ENCODE measurements around the gene SEMA3D. TPM values are rescaled to one million over a fixed set of nuclear protein-coding genes. Genes with fewer than 3 reads are reported as not detected.

Gene SEMA3D
- polyA plus RNA-seq, 1 donor from 2014 or later, result 1.6 TPM

DNA sequence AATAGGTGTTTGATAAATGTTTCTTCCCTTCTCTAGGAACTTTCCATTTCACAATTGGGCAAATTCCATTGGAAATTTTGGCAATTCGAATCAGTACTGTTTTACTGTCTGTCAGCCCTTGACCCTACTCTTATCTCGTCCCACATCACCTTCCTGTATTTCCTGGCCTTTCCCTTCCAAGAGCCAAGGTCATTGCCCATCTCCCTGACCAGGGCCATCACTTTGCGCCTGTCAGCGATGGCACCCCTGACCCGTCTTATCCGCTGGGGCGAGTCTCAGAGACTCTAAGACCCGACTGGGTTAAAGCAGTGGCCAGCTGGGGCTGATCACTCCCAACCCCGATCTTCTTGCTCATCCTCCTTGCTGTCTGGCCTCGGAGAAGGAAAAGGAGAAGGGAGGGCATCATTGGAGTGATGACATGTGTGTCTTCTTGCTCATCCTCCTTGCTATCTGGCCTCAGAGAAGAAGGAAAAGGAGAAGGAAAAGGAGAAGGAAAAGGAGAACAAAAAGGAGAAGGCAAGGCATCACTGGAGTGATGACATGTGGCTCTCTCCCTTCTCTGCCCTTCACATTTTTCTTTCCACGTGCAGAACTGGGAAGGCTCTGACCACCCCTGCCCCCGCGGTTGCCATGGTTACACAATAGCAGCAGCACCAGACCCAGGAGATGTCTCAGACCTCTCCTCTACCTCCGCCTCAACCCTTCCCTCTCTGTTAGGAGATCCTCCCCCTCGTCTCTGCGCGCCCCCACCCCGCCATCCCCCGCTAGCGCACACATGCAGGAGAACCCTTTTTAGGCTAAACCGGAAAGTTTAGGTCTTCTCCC, 2.0 kb downstream of the SEMA3D start:
- Histone ChIP-seq H2AFZ (ENCODE audit: low read depth, low read length) (peak overlapping the region; percentile 25), H4K20me1 (ENCODE audit: insufficient read depth) (no peaks in the 10 kb centered on the region), H3K36me3 (ENCODE audit: insufficient read depth, low read length) (no peaks in the 10 kb centered on the region), H3K9ac (ENCODE audit: low read length) (peak overlapping the region; percentile 47), H3K9me2 (ENCODE audit: insufficient read depth, low read length) (no peaks in the 10 kb centered on the region), H3K9me3 (ENCODE audit: low read length) (no peaks in the 10 kb centered on the region), H3K4me2 (ENCODE audit: low read length) (peak overlapping the region; percentile 86), H3K79me2 (replicated peaks; ENCODE audit: insufficient read depth, low read length) (no peaks in the 10 kb centered on the region), H3K27ac (ENCODE audit: low read length) (no peak overlapping the region), H3K4me3 (ENCODE audit: low read length) (peak overlapping the region; percentile 80), H3F3A (ENCODE audit: insufficient read depth, low read length, poor library complexity, severe bottlenecking) (no peaks in the 10 kb centered on the region), H3K27me3 (ENCODE audit: insufficient read depth, low read depth, low read length) (peaks cover 36% of the 10 kb centered on the region)
- TF ChIP-seq, protein P1, sequence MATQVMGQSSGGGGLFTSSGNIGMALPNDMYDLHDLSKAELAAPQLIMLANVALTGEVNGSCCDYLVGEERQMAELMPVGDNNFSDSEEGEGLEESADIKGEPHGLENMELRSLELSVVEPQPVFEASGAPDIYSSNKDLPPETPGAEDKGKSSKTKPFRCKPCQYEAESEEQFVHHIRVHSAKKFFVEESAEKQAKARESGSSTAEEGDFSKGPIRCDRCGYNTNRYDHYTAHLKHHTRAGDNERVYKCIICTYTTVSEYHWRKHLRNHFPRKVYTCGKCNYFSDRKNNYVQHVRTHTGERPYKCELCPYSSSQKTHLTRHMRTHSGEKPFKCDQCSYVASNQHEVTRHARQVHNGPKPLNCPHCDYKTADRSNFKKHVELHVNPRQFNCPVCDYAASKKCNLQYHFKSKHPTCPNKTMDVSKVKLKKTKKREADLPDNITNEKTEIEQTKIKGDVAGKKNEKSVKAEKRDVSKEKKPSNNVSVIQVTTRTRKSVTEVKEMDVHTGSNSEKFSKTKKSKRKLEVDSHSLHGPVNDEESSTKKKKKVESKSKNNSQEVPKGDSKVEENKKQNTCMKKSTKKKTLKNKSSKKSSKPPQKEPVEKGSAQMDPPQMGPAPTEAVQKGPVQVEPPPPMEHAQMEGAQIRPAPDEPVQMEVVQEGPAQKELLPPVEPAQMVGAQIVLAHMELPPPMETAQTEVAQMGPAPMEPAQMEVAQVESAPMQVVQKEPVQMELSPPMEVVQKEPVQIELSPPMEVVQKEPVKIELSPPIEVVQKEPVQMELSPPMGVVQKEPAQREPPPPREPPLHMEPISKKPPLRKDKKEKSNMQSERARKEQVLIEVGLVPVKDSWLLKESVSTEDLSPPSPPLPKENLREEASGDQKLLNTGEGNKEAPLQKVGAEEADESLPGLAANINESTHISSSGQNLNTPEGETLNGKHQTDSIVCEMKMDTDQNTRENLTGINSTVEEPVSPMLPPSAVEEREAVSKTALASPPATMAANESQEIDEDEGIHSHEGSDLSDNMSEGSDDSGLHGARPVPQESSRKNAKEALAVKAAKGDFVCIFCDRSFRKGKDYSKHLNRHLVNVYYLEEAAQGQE (IDR thresholded peaks at IDR 0.05; ENCODE audit: borderline replicate concordance), result no peak
- TF ChIP-seq MXI1 (conservative IDR thresholded peaks at IDR 0.05; ENCODE audit: poor library complexity, severe bottlenecking), result peak; percentile 77

DNA sequence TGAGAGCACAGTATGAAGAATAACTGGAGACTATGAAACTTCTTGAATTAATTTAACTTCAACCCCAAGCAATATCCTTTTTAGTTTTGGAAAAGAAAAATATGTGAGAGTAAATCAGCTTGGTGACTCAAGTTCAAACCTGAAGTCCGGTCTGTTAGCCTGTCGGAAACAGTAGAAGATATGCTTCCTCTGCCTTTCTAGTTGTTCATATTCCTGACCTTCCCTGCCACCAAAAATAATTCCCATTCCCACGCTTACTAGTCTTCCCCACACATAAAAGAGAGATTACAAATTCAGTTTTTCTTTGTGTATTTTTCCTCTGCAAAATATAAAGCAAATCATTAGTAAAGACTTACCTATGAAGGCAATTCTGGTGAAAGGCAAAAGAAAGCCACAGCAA, 3.6 kb downstream of the SEMA3D start:
- Histone ChIP-seq H4K20me1 (ENCODE audit: insufficient read depth) (no peaks in the 10 kb centered on the region), H3K9me3 (ENCODE audit: low read length) (no peaks in the 10 kb centered on the region), H2AFZ (ENCODE audit: low read depth, low read length) (no peak overlapping the region), H3K79me2 (replicated peaks; ENCODE audit: insufficient read depth, low read length) (no peaks in the 10 kb centered on the region), H3K27ac (ENCODE audit: low read length) (no peak overlapping the region), H3K4me2 (ENCODE audit: low read length) (no peak overlapping the region), H3K27me3 (ENCODE audit: insufficient read depth, low read depth, low read length) (peaks cover 36% of the 10 kb centered on the region), H3K36me3 (ENCODE audit: insufficient read depth, low read length) (no peaks in the 10 kb centered on the region), H3F3A (ENCODE audit: insufficient read depth, low read length, poor library complexity, severe bottlenecking) (no peaks in the 10 kb centered on the region), H3K9me2 (ENCODE audit: insufficient read depth, low read length) (no peaks in the 10 kb centered on the region), H3K9ac (ENCODE audit: low read length) (no peak overlapping the region), H3K4me3 (ENCODE audit: low read length) (no peak overlapping the region)
- TF ChIP-seq EZH2 (IDR thresholded peaks at IDR 0.05; ENCODE audit: borderline replicate concordance, insufficient read depth, low read length, poor library complexity, severe bottlenecking) (no peak), EP300 (conservative IDR thresholded peaks at IDR 0.05; ENCODE audit: poor library complexity, severe bottlenecking) (no peak), MXI1 (conservative IDR thresholded peaks at IDR 0.05; ENCODE audit: poor library complexity, severe bottlenecking) (no peak), RAD21 (conservative IDR thresholded peaks at IDR 0.05) (no peak), TAF1 (IDR thresholded peaks at IDR 0.05; ENCODE audit: low read depth) (no peak), SMC3 (conservative IDR thresholded peaks at IDR 0.05; ENCODE audit: poor library complexity) (no peak), POLR2AphosphoS5 (IDR thresholded peaks at IDR 0.05) (no peak)
- TF ChIP-seq, protein P2, sequence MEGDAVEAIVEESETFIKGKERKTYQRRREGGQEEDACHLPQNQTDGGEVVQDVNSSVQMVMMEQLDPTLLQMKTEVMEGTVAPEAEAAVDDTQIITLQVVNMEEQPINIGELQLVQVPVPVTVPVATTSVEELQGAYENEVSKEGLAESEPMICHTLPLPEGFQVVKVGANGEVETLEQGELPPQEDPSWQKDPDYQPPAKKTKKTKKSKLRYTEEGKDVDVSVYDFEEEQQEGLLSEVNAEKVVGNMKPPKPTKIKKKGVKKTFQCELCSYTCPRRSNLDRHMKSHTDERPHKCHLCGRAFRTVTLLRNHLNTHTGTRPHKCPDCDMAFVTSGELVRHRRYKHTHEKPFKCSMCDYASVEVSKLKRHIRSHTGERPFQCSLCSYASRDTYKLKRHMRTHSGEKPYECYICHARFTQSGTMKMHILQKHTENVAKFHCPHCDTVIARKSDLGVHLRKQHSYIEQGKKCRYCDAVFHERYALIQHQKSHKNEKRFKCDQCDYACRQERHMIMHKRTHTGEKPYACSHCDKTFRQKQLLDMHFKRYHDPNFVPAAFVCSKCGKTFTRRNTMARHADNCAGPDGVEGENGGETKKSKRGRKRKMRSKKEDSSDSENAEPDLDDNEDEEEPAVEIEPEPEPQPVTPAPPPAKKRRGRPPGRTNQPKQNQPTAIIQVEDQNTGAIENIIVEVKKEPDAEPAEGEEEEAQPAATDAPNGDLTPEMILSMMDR (IDR thresholded peaks at IDR 0.05; ENCODE audit: poor library complexity, severe bottlenecking), result no peak
- TF ChIP-seq, protein P1 (IDR thresholded peaks at IDR 0.05; ENCODE audit: borderline replicate concordance), result no peak

Measured in neural cell (in vitro differentiated cells).